Activated naive CD8-positive, alpha-beta T cell (primary cell): ENCODE measurements around the gene PPAT.
"Not testable (repeated sequence)": the region's sequence is repeated elsewhere in the genome, so short reads cannot be mapped to it uniquely, and the experiment has no call there.

Source experiments
- H3K27ac Mint-ChIP-seq: one replicate; pipeline ENCODE4 v1.8.0; 2021; ENCODE audit warnings: mixed read lengths
- H3K27me3 Mint-ChIP-seq: one replicate; pipeline ENCODE4 v1.8.0; 2021; ENCODE audit warnings: mixed read lengths
- H3K36me3 Mint-ChIP-seq: one replicate; pipeline ENCODE4 v1.8.0; 2021; ENCODE audit warnings: mixed read lengths
- H3K4me1 Mint-ChIP-seq: one replicate; pipeline ENCODE4 v1.8.0; 2021; ENCODE audit warnings: low read depth, mixed read lengths
- H3K4me3 Mint-ChIP-seq: one replicate; pipeline ENCODE4 v1.8.0; 2021; ENCODE audit warnings: mild to moderate bottlenecking, mixed read lengths
- H3K9me3 Mint-ChIP-seq: one replicate; pipeline ENCODE4 v1.8.0; 2021; ENCODE audit warnings: low read depth, mixed read lengths

PPAT gene

DNA sequence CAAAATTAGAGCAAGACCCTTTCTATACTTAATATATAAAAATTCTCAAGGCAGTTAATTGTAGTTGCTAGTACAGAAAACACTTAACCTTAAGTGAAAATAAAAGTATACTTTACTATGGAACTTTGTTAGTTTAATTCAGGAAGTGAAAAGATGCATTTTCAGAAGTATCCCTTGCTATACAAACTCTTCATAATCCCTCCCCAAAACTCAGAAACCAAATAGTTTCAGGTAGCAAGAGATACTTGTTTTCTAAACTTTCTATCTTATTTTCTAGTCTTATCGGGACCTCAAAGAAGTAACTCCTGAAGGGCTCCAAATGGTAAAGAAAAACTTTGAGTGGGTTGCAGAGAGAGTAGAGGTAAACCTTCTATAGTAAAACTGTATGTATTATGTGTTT lies 14.9 kb upstream of the PPAT start:
- Mint-ChIP-seq H3K36me3 (peaks cover 23% of the 10 kb centered on the region), H3K27ac (no peak overlapping the region), H3K9me3 (no peaks in the 10 kb centered on the region)

DNA sequence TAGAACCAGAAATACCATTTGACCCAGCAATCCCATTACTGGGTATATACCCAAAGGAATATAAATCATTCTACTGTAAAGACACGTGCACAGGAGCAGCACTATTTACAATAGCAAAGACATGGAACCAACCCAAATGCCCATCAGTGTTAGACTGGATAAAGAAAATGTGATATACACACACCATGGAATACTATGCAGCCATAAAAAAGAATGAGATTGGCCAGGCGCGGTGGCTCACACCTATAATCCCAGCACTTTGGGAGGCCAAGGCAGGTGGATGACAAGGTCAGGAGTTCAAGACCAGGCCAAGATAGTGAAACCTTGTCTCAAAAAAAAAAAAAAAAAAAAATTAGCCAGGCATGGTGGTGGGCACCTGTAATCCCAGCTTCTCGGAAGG lies 14.1 kb upstream of the PPAT start:
- not testable (repeated sequence) for H3K27ac Mint-ChIP-seq, H3K9me3 Mint-ChIP-seq, H3K4me3 Mint-ChIP-seq, H3K27me3 Mint-ChIP-seq
- Mint-ChIP-seq H3K4me1 (peaks cover 14% of the 10 kb centered on the region), H3K36me3 (peaks cover 20% of the 10 kb centered on the region)

More for the DNA sequence above, 14.9 kb upstream of the PPAT start:
- H3K4me1 Mint-ChIP-seq, result peaks cover 9% of the 10 kb centered on the region
- H3K27me3 Mint-ChIP-seq, result no peaks in the 10 kb centered on the region
- no peak overlapping the region for H3K4me3 Mint-ChIP-seq

DNA sequence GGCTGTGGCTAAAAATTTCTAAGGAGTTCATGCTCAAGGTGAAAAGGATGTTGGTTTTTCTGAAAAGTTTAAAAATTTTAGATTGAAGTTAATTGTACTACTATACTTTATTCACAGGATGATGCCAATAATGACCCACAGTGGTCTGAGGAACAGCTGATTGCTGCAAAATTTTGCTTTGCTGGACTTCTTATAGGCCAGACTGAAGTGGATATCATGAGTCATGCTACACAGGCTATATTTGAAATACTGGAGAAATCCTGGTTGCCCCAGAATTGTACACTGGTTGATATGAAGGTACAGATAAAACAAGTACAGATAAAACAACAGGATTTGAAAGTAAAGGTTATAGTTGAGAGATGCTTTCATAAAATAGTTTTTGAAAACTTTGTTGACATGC lies 12.9 kb upstream of the PPAT start:
- H3K4me3 Mint-ChIP-seq, result no peak overlapping the region
- H3K36me3 Mint-ChIP-seq, result peaks cover 21% of the 10 kb centered on the region
- no peaks in the 10 kb centered on the region for H3K9me3 Mint-ChIP-seq
- peaks cover 19% of the 10 kb centered on the region for H3K4me1 Mint-ChIP-seq
- H3K27me3 Mint-ChIP-seq, result no peaks in the 10 kb centered on the region
- no peak overlapping the region for H3K27ac Mint-ChIP-seq

DNA sequence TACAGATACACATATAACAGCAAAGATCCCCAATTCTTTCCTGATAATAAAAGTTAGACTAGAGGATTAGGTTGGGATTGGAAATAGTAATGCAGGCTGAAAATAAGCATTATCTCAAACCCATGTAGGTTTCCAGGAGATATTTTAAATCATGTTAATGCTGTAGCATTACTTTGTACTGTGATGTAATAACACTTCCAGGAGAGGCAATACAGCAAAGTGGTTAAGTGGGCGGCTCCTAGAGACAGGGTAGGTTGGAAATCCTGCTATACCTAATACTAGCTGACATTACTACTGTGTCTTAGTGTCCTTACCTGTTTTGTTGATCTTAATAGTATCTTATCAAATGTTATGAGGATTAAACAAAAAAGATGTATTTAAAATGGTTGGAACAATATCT lies 10.3 kb upstream of the PPAT start:
- Mint-ChIP-seq H3K27ac (no peak overlapping the region), H3K36me3 (peaks cover 21% of the 10 kb centered on the region), H3K27me3 (no peaks in the 10 kb centered on the region), H3K4me1 (peaks cover 27% of the 10 kb centered on the region), H3K4me3 (no peak overlapping the region), H3K9me3 (no peaks in the 10 kb centered on the region)

GRCh38 chr4:56444719-56445118 lies 9.3 kb upstream of the PPAT start:
- Mint-ChIP-seq H3K36me3 (peaks cover 20% of the 10 kb centered on the region), H3K27me3 (no peaks in the 10 kb centered on the region), H3K4me3 (no peak overlapping the region), H3K27ac (no peak overlapping the region), H3K9me3 (no peaks in the 10 kb centered on the region), H3K4me1 (peaks cover 37% of the 10 kb centered on the region)

DNA sequence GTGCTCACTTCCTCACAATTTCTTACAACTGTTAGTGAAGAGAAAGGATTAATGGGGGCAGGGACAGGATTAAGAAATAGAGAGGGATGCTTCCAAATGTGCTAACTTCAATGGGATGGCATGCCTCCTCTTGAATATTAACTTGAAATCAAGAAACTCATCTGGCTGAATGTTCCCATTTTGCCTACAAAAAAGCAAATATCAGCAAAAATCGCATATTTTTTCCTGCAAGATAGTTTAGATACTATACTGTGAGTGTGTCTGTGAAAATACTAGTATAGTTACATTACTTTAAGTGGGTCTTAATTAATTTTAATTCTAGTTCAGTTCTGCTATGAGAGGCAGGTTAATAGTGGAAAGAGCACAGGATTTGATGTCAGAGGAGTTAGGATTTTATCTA lies 5.6 kb upstream of the PPAT start:
- Mint-ChIP-seq H3K4me1 (peaks cover 51% of the 10 kb centered on the region), H3K27me3 (no peaks in the 10 kb centered on the region), H3K4me3 (no peak overlapping the region), H3K36me3 (peaks cover 20% of the 10 kb centered on the region), H3K27ac (no peak overlapping the region), H3K9me3 (no peaks in the 10 kb centered on the region)

GRCh38 chr4:56438766-56439165 lies 3.4 kb upstream of the PPAT start:
- H3K4me3 Mint-ChIP-seq, result peak overlapping the region; percentile 70
- H3K27ac Mint-ChIP-seq, result no peak overlapping the region
- peaks cover 48% of the 10 kb centered on the region for H3K4me1 Mint-ChIP-seq
- H3K27me3 Mint-ChIP-seq, result no peaks in the 10 kb centered on the region
- H3K9me3 Mint-ChIP-seq, result no peaks in the 10 kb centered on the region
- peaks cover 21% of the 10 kb centered on the region for H3K36me3 Mint-ChIP-seq

- H3K27ac Mint-ChIP-seq, result peak overlapping the region; percentile 97
- H3K4me3 Mint-ChIP-seq, result peak overlapping the region; percentile 99
- H3K4me1 Mint-ChIP-seq, result peaks cover 52% of the 10 kb centered on the region
- H3K27me3 Mint-ChIP-seq, result no peaks in the 10 kb centered on the region
- peaks cover 19% of the 10 kb centered on the region for H3K36me3 Mint-ChIP-seq
- H3K9me3 Mint-ChIP-seq, result no peaks in the 10 kb centered on the region
Observed at GRCh38 chr4:56434599-56435139, 746 bp downstream of the PPAT start.

DNA sequence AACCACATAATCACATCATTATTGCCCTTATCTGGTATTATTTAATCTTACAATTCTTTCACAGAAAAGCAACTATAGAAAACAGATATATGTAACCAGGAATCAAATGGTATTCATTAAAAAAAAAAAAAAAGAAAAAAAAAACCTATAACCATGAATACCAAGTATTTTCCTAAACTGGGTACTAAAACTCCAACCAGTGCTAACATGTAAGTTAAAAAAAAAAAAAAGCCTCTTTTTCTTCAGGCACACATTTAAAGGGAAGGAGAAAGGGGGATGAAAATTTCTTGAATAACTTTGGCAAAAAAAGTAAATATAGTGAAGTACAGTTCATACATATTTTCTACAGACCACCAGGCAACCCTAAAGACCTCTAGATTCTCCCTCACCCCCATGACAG lies 2.1 kb downstream of the PPAT start:
- Mint-ChIP-seq H3K9me3 (no peaks in the 10 kb centered on the region), H3K4me3 (peak overlapping the region; percentile 99), H3K27me3 (no peaks in the 10 kb centered on the region), H3K36me3 (peaks cover 14% of the 10 kb centered on the region), H3K4me1 (peaks cover 53% of the 10 kb centered on the region), H3K27ac (no peak overlapping the region)

GRCh38 chr4:56430203-56430602 lies 5.2 kb downstream of the PPAT start:
- H3K27ac Mint-ChIP-seq, result no peak overlapping the region
- H3K4me3 Mint-ChIP-seq, result no peak overlapping the region
- H3K36me3 Mint-ChIP-seq, result peaks cover 10% of the 10 kb centered on the region
- H3K4me1 Mint-ChIP-seq, result peaks cover 48% of the 10 kb centered on the region
- H3K27me3 Mint-ChIP-seq, result no peaks in the 10 kb centered on the region
- no peaks in the 10 kb centered on the region for H3K9me3 Mint-ChIP-seq

DNA sequence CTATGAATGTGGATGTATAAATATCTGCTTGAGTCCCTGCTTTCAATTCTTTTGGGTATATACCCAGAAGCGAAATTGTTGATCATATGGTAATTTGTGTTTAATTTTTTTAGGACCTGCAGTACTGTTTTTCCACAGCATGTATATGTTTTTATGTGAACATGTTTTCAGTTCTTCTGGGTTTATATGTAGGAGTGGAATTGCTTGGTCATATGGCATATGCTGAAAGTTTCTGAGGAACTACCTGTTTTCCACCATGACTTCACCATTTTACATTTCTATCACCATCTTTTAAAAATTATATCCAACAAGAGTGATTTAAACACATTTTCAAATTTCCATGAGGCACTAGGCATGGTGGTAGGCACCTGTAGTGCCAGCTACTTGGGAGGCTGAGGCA lies 8.2 kb downstream of the PPAT start:
- Mint-ChIP-seq H3K4me3 (no peak overlapping the region), H3K27ac (no peak overlapping the region), H3K36me3 (peaks cover 6% of the 10 kb centered on the region), H3K27me3 (no peaks in the 10 kb centered on the region), H3K4me1 (peaks cover 32% of the 10 kb centered on the region), H3K9me3 (no peaks in the 10 kb centered on the region)

- Mint-ChIP-seq H3K4me3 (no peak overlapping the region), H3K27me3 (no peaks in the 10 kb centered on the region), H3K4me1 (peaks cover 23% of the 10 kb centered on the region), H3K36me3 (peaks cover 2% of the 10 kb centered on the region), H3K9me3 (no peaks in the 10 kb centered on the region), H3K27ac (no peak overlapping the region)
Observed at GRCh38 chr4:56426273-56426672, 9.1 kb downstream of the PPAT start.

DNA sequence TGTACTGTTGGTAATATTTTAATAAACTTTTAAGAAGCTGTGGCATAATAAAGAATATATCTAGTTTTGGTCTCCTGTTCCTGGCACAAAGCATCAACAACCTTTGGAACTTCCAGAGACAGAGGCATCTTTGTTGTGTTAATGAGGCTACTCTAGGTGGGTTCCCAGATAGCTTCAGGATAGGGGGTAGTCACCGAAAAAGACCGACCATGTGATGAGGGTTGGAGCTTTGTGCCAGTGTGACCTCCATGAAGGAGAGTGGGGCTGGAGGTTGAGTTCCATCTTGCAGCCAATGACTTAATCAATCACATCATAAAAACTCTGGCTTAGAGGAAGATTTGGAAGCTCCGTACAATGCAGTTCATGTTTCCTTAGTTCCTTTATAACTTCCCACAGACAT lies 9.9 kb downstream of the PPAT start:
- H3K27ac Mint-ChIP-seq, result no peak overlapping the region
- no peak overlapping the region for H3K4me3 Mint-ChIP-seq
- peaks cover 21% of the 10 kb centered on the region for H3K4me1 Mint-ChIP-seq
- no peaks in the 10 kb centered on the region for H3K36me3 Mint-ChIP-seq
- no peaks in the 10 kb centered on the region for H3K27me3 Mint-ChIP-seq
- H3K9me3 Mint-ChIP-seq, result no peaks in the 10 kb centered on the region

DNA sequence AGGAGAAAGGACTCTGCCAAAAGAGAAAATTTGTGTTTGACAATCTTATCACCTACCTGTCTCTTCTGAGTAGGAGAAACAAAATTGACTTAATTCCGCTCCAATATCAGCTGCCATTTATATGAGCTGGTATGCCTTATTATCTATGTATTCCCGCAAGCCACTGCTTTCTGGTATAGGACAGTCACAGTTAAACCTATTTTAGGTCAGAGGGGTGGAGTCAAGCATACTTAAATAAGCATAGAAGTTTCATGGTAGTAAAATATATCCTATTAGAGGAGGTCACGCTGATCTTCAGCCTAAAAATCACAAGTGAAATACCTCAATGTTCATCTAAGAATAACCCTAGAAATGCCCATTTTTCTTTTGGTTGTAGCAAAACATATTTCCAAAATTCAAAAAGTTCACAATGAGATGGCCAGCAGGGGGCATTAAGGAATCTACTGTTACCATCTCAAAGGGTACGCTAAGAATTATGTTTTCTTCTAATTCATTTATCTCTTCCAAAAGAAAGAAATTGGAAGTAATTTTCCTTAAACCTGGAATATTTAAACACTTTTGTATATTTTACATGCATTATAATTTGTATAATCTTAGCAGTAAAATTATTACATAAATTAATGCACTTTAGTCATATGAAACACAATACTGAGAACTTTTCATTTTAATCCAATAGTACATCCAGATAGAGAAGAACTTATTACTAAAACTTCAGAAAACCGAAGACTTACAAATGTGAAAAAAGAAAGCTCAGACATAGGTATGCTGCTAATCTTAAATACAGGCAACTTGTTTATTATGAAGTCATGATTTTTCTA lies 10.5 kb downstream of the PPAT start:
- Mint-ChIP-seq H3K4me1 (peaks cover 18% of the 10 kb centered on the region), H3K9me3 (no peaks in the 10 kb centered on the region), H3K27me3 (no peaks in the 10 kb centered on the region)

GRCh38 chr4:56424176-56424575 lies 11.2 kb downstream of the PPAT start:
- no peaks in the 10 kb centered on the region for H3K27me3 Mint-ChIP-seq
- no peaks in the 10 kb centered on the region for H3K9me3 Mint-ChIP-seq
- H3K36me3 Mint-ChIP-seq, result no peaks in the 10 kb centered on the region
- no peak overlapping the region for H3K27ac Mint-ChIP-seq
- peaks cover 12% of the 10 kb centered on the region for H3K4me1 Mint-ChIP-seq
- H3K4me3 Mint-ChIP-seq, result no peak overlapping the region

More for the DNA sequence above, 10.5 kb downstream of the PPAT start:
- Mint-ChIP-seq H3K36me3 (no peaks in the 10 kb centered on the region), H3K27ac (no peak overlapping the region), H3K4me3 (no peak overlapping the region)

DNA sequence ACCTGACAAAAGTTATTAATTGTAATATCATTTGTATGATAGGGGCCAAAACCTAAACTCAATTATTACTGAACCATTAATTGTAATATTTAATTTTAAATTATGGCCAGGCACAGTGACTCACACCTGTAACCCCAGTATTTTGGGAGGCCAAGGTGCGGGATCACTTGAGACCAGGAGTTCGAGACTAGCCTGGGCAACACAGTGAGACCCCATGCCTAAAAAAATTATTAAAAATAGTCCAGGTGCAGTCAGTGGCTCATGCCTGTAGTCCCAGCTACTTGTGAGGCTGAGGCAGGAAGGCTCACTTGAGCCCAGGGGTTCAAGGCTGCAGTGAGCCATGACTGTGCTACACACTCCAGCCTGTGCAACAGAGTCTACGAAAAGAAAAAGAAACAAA lies 18.0 kb downstream of the PPAT start:
- Mint-ChIP-seq H3K27me3 (no peaks in the 10 kb centered on the region), H3K27ac (no peak overlapping the region)

More for the DNA sequence above, 18.0 kb downstream of the PPAT start:
- Mint-ChIP-seq H3K36me3 (no peaks in the 10 kb centered on the region), H3K4me1 (peaks cover 5% of the 10 kb centered on the region), H3K9me3 (no peaks in the 10 kb centered on the region), H3K4me3 (no peak overlapping the region)
